ENCODE results near the gene MED20. TPM values are rescaled to one million over a fixed set of nuclear protein-coding genes. Genes with fewer than 3 reads are reported as not detected.
A peak's percentile ranks its signal among the peaks of the same experiment; 100 is the strongest.

Gene MED20
- total RNA-seq, 2 experiments from 2014 or later: 23.4 to 28.0 TPM

GRCh38 chr6:41935685-41936072 is 14.7 kb upstream of the MED20 start:
- intact Hi-C loops (cut with micrococcal nuclease): loop anchor here (2.0 to 5.0 kb wide), 2 partner anchors 88 to 109 kb away; no protein-coding TSS in a partner anchor
- ATAC-seq (peak; percentile 10), DNase-seq (no peak)
- CTCF ChIA-PET: interaction anchor here (0.6 to 21.4 kb wide), 13 partner anchors 9 to 252 kb away, joined by 3 to 392 read pairs (median 4); partner anchors contain the start of genes BYSL, MED20, TAF8 and TOMM6
- peak overlapping the region; percentile 90 for H3K4me3 Mint-ChIP-seq
- H3K27me3 Mint-ChIP-seq: no peaks in the 10 kb centered on the region
- peaks cover 83% of the 10 kb centered on the region for H3K36me3 Mint-ChIP-seq (ENCODE audit: low read depth)
- no peaks in the 10 kb centered on the region for H3K9me3 Mint-ChIP-seq
- H3K4me1 Mint-ChIP-seq (ENCODE audit: low read depth): peaks cover 50% of the 10 kb centered on the region
- no peak for TF ChIP-seq CTCF (IDR thresholded peaks at IDR 0.05)
- H3K27ac Mint-ChIP-seq: peak overlapping the region; percentile 91
- POLR2A ChIA-PET: interaction anchor here (0.6 to 16.7 kb wide), 11 partner anchors 9 to 153 kb away, joined by 3 to 358 read pairs (median 4); partner anchors contain the start of genes BYSL, MED20 and TAF8

DNA sequence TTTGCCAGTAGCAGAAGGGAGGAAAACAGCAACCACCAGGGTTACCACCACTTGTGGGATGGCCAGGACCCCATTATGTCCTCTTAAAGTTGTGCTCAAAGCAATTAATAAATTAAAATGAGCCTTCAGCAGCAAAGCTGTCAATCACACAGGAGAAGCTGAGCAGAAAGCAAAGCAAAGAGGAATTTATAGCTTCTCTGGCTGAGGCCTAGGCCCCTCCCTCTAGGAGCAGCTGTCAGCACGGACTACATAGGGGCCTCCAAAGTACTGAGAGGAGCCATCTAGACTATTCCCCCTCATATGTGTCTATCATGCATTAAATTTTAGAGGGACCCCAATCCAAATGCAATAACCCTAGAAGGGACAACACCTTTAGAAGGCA is 14.2 kb upstream of the MED20 start:
- ChIA-PET POLR2A (interaction anchor here (0.7 to 16.7 kb wide), 9 partner anchors 9 to 152 kb away, joined by 3 to 358 read pairs (median 5); partner anchors contain the start of genes BYSL, MED20, TAF8 and TOMM6), CTCF (interaction anchor here (0.7 to 21.4 kb wide), 12 partner anchors 8 to 154 kb away, joined by 3 to 392 read pairs (median 4); partner anchors contain the start of genes BYSL, MED20, PRICKLE4 and TAF8)
- H3K4me3 Mint-ChIP-seq: peak overlapping the region; percentile 90

DNA sequence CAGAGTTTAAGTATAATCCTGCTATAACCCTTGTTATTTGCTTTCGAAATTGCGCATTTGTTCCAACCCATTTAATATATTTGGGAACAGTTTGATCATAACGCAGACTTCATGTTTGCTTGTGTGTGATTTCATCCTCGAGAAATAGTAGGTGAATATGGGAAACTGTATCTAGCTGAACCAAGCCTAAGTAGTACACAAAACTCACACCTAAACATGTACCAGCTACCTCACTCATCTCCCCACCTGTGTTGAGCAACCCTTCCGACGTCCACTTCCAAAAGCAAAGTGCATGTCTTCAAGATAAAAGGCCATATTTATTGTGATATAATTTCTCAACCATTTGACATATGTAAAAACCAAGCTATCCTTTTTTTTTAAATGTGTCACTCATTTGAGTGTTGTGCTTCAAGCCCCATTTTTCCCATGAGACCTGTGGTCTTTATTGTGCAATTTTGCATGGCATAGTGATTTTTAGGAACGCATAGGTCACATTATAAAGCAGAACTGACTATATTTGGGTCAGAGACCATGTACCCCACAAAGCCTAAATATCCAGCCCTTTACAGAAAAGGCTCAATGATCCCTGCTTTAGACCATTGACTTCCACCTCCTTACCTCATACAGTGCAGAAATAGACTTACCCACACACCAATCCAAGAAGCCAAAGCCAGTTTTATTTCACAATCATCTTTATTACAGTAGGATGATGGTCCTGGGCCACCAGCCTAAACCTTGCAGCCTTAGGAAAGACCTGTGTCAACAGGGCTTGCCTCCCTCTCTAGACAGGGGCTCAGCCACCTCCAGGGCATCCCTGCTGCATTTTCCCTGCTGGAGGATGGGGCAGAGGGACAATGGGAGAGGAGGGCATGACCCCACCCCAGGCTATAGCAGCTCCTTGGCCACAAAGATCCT is 13.6 kb upstream of the MED20 start:
- no peaks in the 10 kb centered on the region for H3K27me3 Mint-ChIP-seq
- peak overlapping the region; percentile 91 for H3K27ac Mint-ChIP-seq
- intact Hi-C loops (cut with micrococcal nuclease): loop anchor here (5.0 kb wide), 1 partner anchor 87 kb away; no protein-coding TSS in a partner anchor
- H3K9me3 Mint-ChIP-seq: no peaks in the 10 kb centered on the region
- peaks cover 50% of the 10 kb centered on the region for H3K4me1 Mint-ChIP-seq (ENCODE audit: low read depth)
- ATAC-seq (no peak), DNase-seq (no peak)
- POLR2A ChIA-PET: interaction anchor here (0.6 to 16.7 kb wide), 8 partner anchors 7 to 147 kb away, joined by 3 to 358 read pairs (median 6); partner anchors contain the start of genes BYSL, CCND3, MED20 and TAF8
- H3K4me3 Mint-ChIP-seq: peak overlapping the region; percentile 90
- no peak for TF ChIP-seq CTCF (IDR thresholded peaks at IDR 0.05)
- peaks cover 75% of the 10 kb centered on the region for H3K36me3 Mint-ChIP-seq (ENCODE audit: low read depth)
- CTCF ChIA-PET: interaction anchor here (1.3 to 21.4 kb wide), 5 partner anchors 8 to 154 kb away, joined by 3 to 392 read pairs (median 4); partner anchors contain the start of genes BYSL, MED20, PRICKLE4 and TAF8

More for the DNA sequence above, 14.2 kb upstream of the MED20 start:
- DNase-seq: no peak
- ATAC-seq: no peak
- H3K36me3 Mint-ChIP-seq (ENCODE audit: low read depth): peaks cover 78% of the 10 kb centered on the region
- no peaks in the 10 kb centered on the region for H3K9me3 Mint-ChIP-seq
- intact Hi-C loops (cut with micrococcal nuclease): loop anchor here (5.0 kb wide), 1 partner anchor 88 kb away; no protein-coding TSS in a partner anchor
- no peaks in the 10 kb centered on the region for H3K27me3 Mint-ChIP-seq
- no peak for TF ChIP-seq CTCF (IDR thresholded peaks at IDR 0.05)
- peaks cover 50% of the 10 kb centered on the region for H3K4me1 Mint-ChIP-seq (ENCODE audit: low read depth)
- H3K27ac Mint-ChIP-seq: peak overlapping the region; percentile 91

DNA sequence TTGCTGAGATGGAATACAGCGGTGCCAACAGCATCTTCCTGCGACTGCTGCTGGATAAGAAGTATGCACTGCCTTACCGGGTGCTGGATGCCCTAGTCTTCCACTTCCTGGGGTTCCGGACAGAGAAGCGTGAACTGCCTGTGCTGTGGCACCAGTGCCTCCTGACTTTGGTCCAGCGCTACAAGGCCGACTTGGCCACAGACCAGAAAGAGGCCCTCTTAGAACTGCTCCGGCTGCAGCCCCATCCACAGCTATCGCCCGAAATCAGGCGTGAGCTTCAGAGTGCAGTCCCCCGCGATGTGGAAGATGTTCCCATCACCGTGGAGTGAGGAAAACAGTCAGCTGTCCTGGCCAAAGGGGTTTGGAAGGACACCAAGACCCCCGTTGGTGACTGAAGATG is 11.4 kb upstream of the MED20 start:
- H3K9me3 Mint-ChIP-seq: no peaks in the 10 kb centered on the region
- TF ChIP-seq CTCF (IDR thresholded peaks at IDR 0.05): no peak
- intact Hi-C loops (cut with micrococcal nuclease): no loop called here
- H3K36me3 Mint-ChIP-seq (ENCODE audit: low read depth): peaks cover 71% of the 10 kb centered on the region
- ChIA-PET CTCF (interaction anchor here (1.4 to 21.4 kb wide), 3 partner anchors 9 to 147 kb away, joined by 3 to 392 read pairs (median 115); partner anchors contain the start of genes BYSL, MED20 and TAF8), POLR2A (interaction anchor here (1.3 to 16.7 kb wide), 3 partner anchors 10 to 114 kb away, joined by 3 to 358 read pairs (median 14); partner anchors contain the start of genes BYSL, MED20 and TAF8)
- peak overlapping the region; percentile 86 for H3K27ac Mint-ChIP-seq
- H3K4me1 Mint-ChIP-seq (ENCODE audit: low read depth): peaks cover 48% of the 10 kb centered on the region
- ATAC-seq (no peak), DNase-seq (no peak)
- no peaks in the 10 kb centered on the region for H3K27me3 Mint-ChIP-seq
- no peak overlapping the region for H3K4me3 Mint-ChIP-seq
